GM23248 (cell line): Measurements from ENCODE around the gene DNAJC8. TPM values are rescaled to one million over a fixed set of nuclear protein-coding genes. Genes with fewer than 3 reads are reported as not detected.

Experiments used
- DNase-seq: peaks from one replicate; pipeline ENCODE4 v3.0.0-alpha.2; 2015
- H2AFZ ChIP-seq: fragments of 200-600 bp; sonication (generic); 2 replicates; pipeline ENCODE4 v1.6.1; 2016; ENCODE audit warnings: antibody characterized with exemption
- H3F3A ChIP-seq: fragments of 200-600 bp; sonication (generic); 2 replicates; pipeline ENCODE4 v1.6.1; 2016; ENCODE audit warnings: mild to moderate bottlenecking, antibody characterized with exemption, mixed run types; ENCODE audit not compliant: insufficient read depth
- H3K27ac ChIP-seq: fragments of 200-600 bp; sonication (generic); 2 replicates; pipeline ENCODE4 v1.5.1; 2016; ENCODE audit warnings: mild to moderate bottlenecking
- H3K27me3 ChIP-seq: fragments of 200-600 bp; sonication (generic); replicated peaks from 2 replicates; pipeline ENCODE4 v1.6.1; 2016; ENCODE audit warnings: mild to moderate bottlenecking; ENCODE audit not compliant: insufficient read depth
- H3K36me3 ChIP-seq: fragments of 200-600 bp; sonication (generic); 2 replicates; pipeline ENCODE4 v1.6.1; 2016; ENCODE audit warnings: low read depth, mild to moderate bottlenecking
- H3K4me1 ChIP-seq: fragments of 200-600 bp; sonication (generic); 2 replicates; pipeline ENCODE4 v1.6.1; 2016; ENCODE audit warnings: mild to moderate bottlenecking; ENCODE audit not compliant: insufficient read depth
- H3K4me2 ChIP-seq: fragments of 200-600 bp; sonication (generic); one replicate; pipeline ENCODE4 v1.6.1; 2016; ENCODE audit warnings: mild to moderate bottlenecking; ENCODE audit not compliant: unreplicated experiment
- H3K4me3 ChIP-seq: fragments of 200-600 bp; sonication (generic); 2 replicates; pipeline ENCODE4 v1.5.1; 2016; ENCODE audit warnings: mild to moderate bottlenecking
- H3K79me2 ChIP-seq: fragments of 200-600 bp; sonication (generic); 2 replicates; pipeline ENCODE4 v1.6.1; 2016; ENCODE audit warnings: mild to moderate bottlenecking; ENCODE audit not compliant: insufficient read depth
- H3K9ac ChIP-seq: fragments of 200-600 bp; sonication (generic); 2 replicates; pipeline ENCODE4 v1.6.1; 2016; ENCODE audit warnings: mild to moderate bottlenecking
- H3K9me2 ChIP-seq: fragments of 200-600 bp; sonication (generic); 2 replicates; pipeline ENCODE4 v1.6.1; 2016; ENCODE audit warnings: mixed run types, mild to moderate bottlenecking, moderate library complexity; ENCODE audit not compliant: insufficient read depth
- H3K9me3 ChIP-seq: fragments of 200-600 bp; sonication (generic); one replicate; pipeline ENCODE4 v1.6.1; 2017; ENCODE audit warnings: low read depth
- H4K20me1 ChIP-seq: fragments of 200-600 bp; sonication (generic); 2 replicates; pipeline ENCODE4 v1.6.0; 2016; ENCODE audit not compliant: insufficient read depth
- EZH2 ChIP-seq: fragments of 200-600 bp; sonication (generic); IDR thresholded peaks from 2 replicates; pipeline ENCODE4 v1.6.1; 2018; ENCODE audit warnings: antibody characterized with exemption, mild to moderate bottlenecking; ENCODE audit not compliant: insufficient read depth, poor library complexity, severe bottlenecking
- EZH2phosphoT487 ChIP-seq: fragments of 200-600 bp; sonication (generic); IDR thresholded peaks from 2 replicates; pipeline ENCODE4 v1.6.1; 2018; ENCODE audit warnings: antibody characterized with exemption, moderate library complexity, mild to moderate bottlenecking, low read depth; ENCODE audit not compliant: insufficient read depth
- WGBS, 2 experiments: methylation state at CpG; one replicate each; pipeline ENCODE4 v1.1.6; 2015 to 2017; ENCODE audit warnings: low lambda C conversion rate in 2 of 2, low coverage in 1 of 2; ENCODE audit errors: missing lambda C conversion rate in 2 of 2; 5-methylcytosine and 5-hydroxymethylcytosine counted together
- in situ Hi-C: fragments of 300-500 bp; cut with MboI; formaldehyde crosslinking; loops from 2 replicates; pipeline ENCODE4 v1.15.0; 2020
- polyA plus RNA-seq: library from polyadenylated mRNA; unstranded; fragments of >200 nt; fragmentation: Nextera tagmentation; extraction: Ambion mirVana; gene quantifications from 2 replicates; pipeline ENCODE4 v1.2.1, GENCODE V29; 2016
- total RNA-seq: library from RNA; depleted of rRNA; stranded (reverse); fragments of >200 nt; shearing (Covaris generic); gene quantifications from 2 replicates; pipeline ENCODE4 v1.2.3, GENCODE V29; 2014

Gene DNAJC8
- total and polyA plus RNA-seq, 2 experiments from 2014 or later, result 53.0 to 98.6 TPM

- peaks cover 31% of the 10 kb centered on the region for H3F3A ChIP-seq
- H3K27ac ChIP-seq, result no peak overlapping the region
- no peaks in the 10 kb centered on the region for H3K36me3 ChIP-seq
- no peak overlapping the region for H3K4me3 ChIP-seq
- TF ChIP-seq EZH2, result no peak
- TF ChIP-seq EZH2phosphoT487, result no peak
- H3K4me2 ChIP-seq, result no peak overlapping the region
- H3K9me3 ChIP-seq, result no peaks in the 10 kb centered on the region
- no peaks in the 10 kb centered on the region for H3K27me3 ChIP-seq
- no peak overlapping the region for H2AFZ ChIP-seq
- no peaks in the 10 kb centered on the region for H3K9me2 ChIP-seq
- no peaks in the 10 kb centered on the region for H3K79me2 ChIP-seq
- H3K4me1 ChIP-seq, result peaks cover 13% of the 10 kb centered on the region
- H3K9ac ChIP-seq, result no peak overlapping the region
- in situ Hi-C loops, result no loop called here
- no peaks in the 10 kb centered on the region for H4K20me1 ChIP-seq
- no peak for DNase-seq
- 93 to 98% methylated on average over 2 of the region's 2 CpGs for WGBS, 2 experiments
Measured at GRCh38 chr1:28243685-28244311, 11.0 kb upstream of the DNAJC8 start.

GRCh38 chr1:28241638-28242241 is 8.9 kb upstream of the DNAJC8 start:
- Histone ChIP-seq H3K27ac (no peak overlapping the region), H3K4me2 (no peak overlapping the region), H4K20me1 (no peaks in the 10 kb centered on the region), H3K79me2 (peaks cover 16% of the 10 kb centered on the region), H3K4me1 (0 out of 2 replicates have a peak, but pooled peaks cover 4% of the 10 kb centered on the region), H2AFZ (no peak overlapping the region), H3K36me3 (no peaks in the 10 kb centered on the region), H3K9me2 (no peaks in the 10 kb centered on the region), H3K27me3 (no peaks in the 10 kb centered on the region), H3K4me3 (no peak overlapping the region), H3F3A (peaks cover 29% of the 10 kb centered on the region; the same call in 1 of the 2 replicates), H3K9me3 (no peaks in the 10 kb centered on the region), H3K9ac (no peak overlapping the region)
- DNase-seq, result no peak
- 89 to 92% methylated on average over 10 of the region's 10 CpGs for WGBS, 2 experiments
- TF ChIP-seq EZH2phosphoT487 (no peak), EZH2 (no peak)
- in situ Hi-C loops, result no loop called here

- no peak for DNase-seq
- no peak for TF ChIP-seq EZH2
- no peak for TF ChIP-seq EZH2phosphoT487
Measured at GRCh38 chr1:28240024-28240423, 7.2 kb upstream of the DNAJC8 start.

GRCh38 chr1:28239004-28239403 is 6.2 kb upstream of the DNAJC8 start:
- Histone ChIP-seq H3K27me3 (no peaks in the 10 kb centered on the region), H3K79me2 (peaks cover 24% of the 10 kb centered on the region), H3K9ac (no peak overlapping the region), H4K20me1 (no peaks in the 10 kb centered on the region), H3F3A (peaks cover 29% of the 10 kb centered on the region; the same call in 1 of the 2 replicates), H3K9me2 (no peaks in the 10 kb centered on the region), H2AFZ (no peak overlapping the region), H3K9me3 (no peaks in the 10 kb centered on the region), H3K27ac (no peak overlapping the region), H3K4me1 (0 out of 2 replicates have a peak, but pooled peaks cover 8% of the 10 kb centered on the region), H3K4me2 (no peak overlapping the region), H3K4me3 (no peak overlapping the region), H3K36me3 (no peaks in the 10 kb centered on the region)
- 60 to 87% methylated on average over 2 of the region's 2 CpGs for WGBS, 2 experiments
- DNase-seq, result no peak
- in situ Hi-C loops, result no loop called here
- TF ChIP-seq EZH2phosphoT487 (no peak), EZH2 (no peak)

More at GRCh38 chr1:28240024-28240423, 7.2 kb upstream of the DNAJC8 start:
- Histone ChIP-seq H3K9ac (no peak overlapping the region), H3K4me1 (0 out of 2 replicates have a peak, but pooled peaks cover 5% of the 10 kb centered on the region), H4K20me1 (no peaks in the 10 kb centered on the region), H3K79me2 (peaks cover 24% of the 10 kb centered on the region), H3K36me3 (no peaks in the 10 kb centered on the region), H3K27me3 (no peaks in the 10 kb centered on the region), H3K4me2 (no peak overlapping the region), H2AFZ (no peak overlapping the region), H3F3A (peaks cover 29% of the 10 kb centered on the region; the same call in 1 of the 2 replicates), H3K4me3 (no peak overlapping the region), H3K9me2 (no peaks in the 10 kb centered on the region), H3K27ac (no peak overlapping the region), H3K9me3 (no peaks in the 10 kb centered on the region)
- in situ Hi-C loops, result no loop called here
- WGBS, 2 experiments, result 100% methylated on average over 4 of the region's 4 CpGs
